BE2C (cell line): ENCODE data around the gene TMEM244.

Experiments used
- DNase-seq: peaks from one replicate; pipeline ENCODE4 v3.0.0-alpha.2; 2020
- H3K27me3 ChIP-seq: fragments of 250-450 bp; sonication (Bioruptor Pico); 2 replicates; pipeline ENCODE4 v1.5.1; 2020; ENCODE audit warnings: mild to moderate bottlenecking
- H3K36me3 ChIP-seq: fragments of 250-450 bp; sonication (Bioruptor Pico); 2 replicates; pipeline ENCODE4 v1.5.1; 2020; ENCODE audit warnings: mild to moderate bottlenecking
- H3K4me1 ChIP-seq: fragments of 250-450 bp; sonication (Bioruptor Pico); 2 replicates; pipeline ENCODE4 v1.5.1; 2020
- H3K4me3 ChIP-seq: 2 replicates; pipeline ENCODE4 v1.5.1; 2011; ENCODE audit warnings: low read depth, low read length
- H3K9me3 ChIP-seq: fragments of 250-450 bp; sonication (Bioruptor Pico); 2 replicates; pipeline ENCODE4 v1.5.1; 2020
- CTCF ChIP-seq: IDR thresholded peaks from 2 replicates; pipeline ENCODE4 v1.5.1; 2012; ENCODE audit warnings: mild to moderate bottlenecking, low read depth, low read length

The TMEM244 gene

GRCh38 chr6:129849456-129849855, 11.7 kb downstream of the TMEM244 start:
- no peak for TF ChIP-seq CTCF
- no peak for DNase-seq
- Histone ChIP-seq H3K36me3 (no peaks in the 10 kb centered on the region), H3K27me3 (no peaks in the 10 kb centered on the region; the same call in 1 of the 2 replicates), H3K4me1 (no peaks in the 10 kb centered on the region), H3K4me3 (no peak overlapping the region), H3K9me3 (no peaks in the 10 kb centered on the region)

DNA sequence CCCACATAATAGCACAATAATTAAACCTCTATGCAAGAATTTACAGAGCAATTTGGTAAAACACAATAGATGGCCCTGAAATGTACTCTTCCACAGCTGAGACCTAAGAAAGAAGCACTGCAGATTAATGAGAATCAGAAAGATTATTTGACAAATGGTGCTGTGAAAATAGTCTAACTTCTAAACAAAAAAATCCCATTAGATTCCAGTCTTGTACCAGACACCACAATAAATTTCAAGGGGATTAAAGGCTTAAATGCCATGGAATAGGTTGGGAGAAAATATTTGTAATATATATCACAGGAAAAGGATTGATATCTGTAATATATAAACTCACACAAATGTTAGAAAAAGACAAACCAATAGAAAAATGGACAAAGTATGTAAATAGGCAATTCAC, 14.4 kb downstream of the TMEM244 start:
- H3K4me3 ChIP-seq = no peak overlapping the region
- TF ChIP-seq CTCF = no peak

GRCh38 chr6:129845696-129846095, 15.4 kb downstream of the TMEM244 start:
- H3K9me3 ChIP-seq = no peaks in the 10 kb centered on the region
- H3K4me1 ChIP-seq = no peaks in the 10 kb centered on the region
- no peak overlapping the region for H3K4me3 ChIP-seq
- no peaks in the 10 kb centered on the region for H3K36me3 ChIP-seq
- TF ChIP-seq CTCF = no peak
- H3K27me3 ChIP-seq = no peaks in the 10 kb centered on the region
- no peak for DNase-seq

More for the DNA sequence above, 14.4 kb downstream of the TMEM244 start:
- Histone ChIP-seq H3K9me3 (no peaks in the 10 kb centered on the region), H3K4me1 (no peaks in the 10 kb centered on the region), H3K36me3 (no peaks in the 10 kb centered on the region), H3K27me3 (no peaks in the 10 kb centered on the region)
- DNase-seq = no peak

DNA sequence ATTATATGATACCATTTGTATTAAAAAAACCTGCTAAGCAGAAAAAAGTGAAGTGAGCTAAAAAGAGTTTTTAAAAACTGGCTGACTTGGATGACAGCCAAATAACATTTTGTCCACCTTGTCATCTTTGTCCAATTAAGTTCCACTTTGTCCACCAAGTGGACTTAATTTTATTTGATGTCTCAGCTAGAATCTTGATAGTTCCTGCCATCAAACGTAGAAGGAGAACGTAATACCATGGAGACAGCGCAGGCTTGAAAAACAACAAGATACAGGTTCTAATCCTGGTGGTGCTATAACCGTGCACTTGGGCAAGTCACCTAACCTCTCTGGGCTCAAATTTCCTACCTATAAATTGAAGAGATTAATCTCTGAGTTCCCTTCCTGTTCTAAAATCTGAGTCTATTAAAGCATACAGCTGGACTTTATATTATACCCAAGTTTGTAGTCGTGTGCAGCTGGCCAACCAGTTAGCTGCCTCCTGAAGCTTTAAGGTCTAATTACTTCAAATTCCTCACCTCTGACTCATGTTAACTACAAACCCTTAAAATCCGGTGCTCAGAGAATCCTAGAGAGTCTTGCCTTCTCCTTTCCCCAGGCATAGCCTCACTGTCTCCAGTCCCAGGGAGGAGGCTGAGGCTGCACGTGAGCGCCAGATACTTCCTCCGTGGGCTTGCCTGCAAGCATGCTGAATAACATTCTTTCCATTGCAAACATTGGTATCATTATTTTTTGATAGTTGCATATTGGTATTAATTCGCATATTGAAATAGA, 16.8 kb downstream of the TMEM244 start:
- no peak for DNase-seq
- Histone ChIP-seq H3K9me3 (no peaks in the 10 kb centered on the region), H3K36me3 (no peaks in the 10 kb centered on the region), H3K27me3 (no peaks in the 10 kb centered on the region), H3K4me3 (no peak overlapping the region), H3K4me1 (no peaks in the 10 kb centered on the region)
- TF ChIP-seq CTCF = no peak

DNA sequence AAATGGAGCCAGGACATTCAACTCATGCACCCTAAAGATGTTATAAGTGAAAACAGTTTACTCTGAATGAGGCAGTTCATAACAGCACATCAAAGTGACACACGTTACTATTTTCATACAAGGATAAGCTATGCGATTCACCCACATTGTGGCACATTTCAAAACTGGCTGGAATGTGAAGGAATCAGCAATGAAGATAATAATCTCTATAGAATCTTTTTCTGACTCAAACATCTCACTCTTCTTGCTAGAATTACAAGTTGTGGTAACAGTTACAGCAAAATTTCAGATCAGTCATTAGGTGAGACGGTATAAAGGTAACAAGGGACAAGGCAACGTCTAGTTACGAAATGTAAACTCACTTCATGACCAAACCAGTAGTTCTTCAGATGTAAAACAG, 17.5 kb downstream of the TMEM244 start:
- H3K4me1 ChIP-seq = no peaks in the 10 kb centered on the region

More for the DNA sequence above, 17.5 kb downstream of the TMEM244 start:
- H3K36me3 ChIP-seq = no peaks in the 10 kb centered on the region
- H3K9me3 ChIP-seq = no peaks in the 10 kb centered on the region
- no peaks in the 10 kb centered on the region for H3K27me3 ChIP-seq
- DNase-seq = no peak
- TF ChIP-seq CTCF = no peak
- H3K4me3 ChIP-seq = no peak overlapping the region
